GM21360 (cell line): ENCODE measurements around the gene SEMA3C.

ENCODE experiments used
- ATAC-seq: cut with Tn5 transposase; IDR thresholded peaks from one replicate; pipeline ENCODE4 v1.9.1; 2021; ENCODE audit warnings: mild to moderate bottlenecking, moderate library complexity; ENCODE audit not compliant: unreplicated experiment

SEMA3C gene

GRCh38 chr7:80785276-80785675 is 133.6 kb downstream of the SEMA3C start:
- no peak for ATAC-seq

GRCh38 chr7:80783678-80784327 is 135.0 kb downstream of the SEMA3C start:
- ATAC-seq, result no peak

GRCh38 chr7:80783186-80783677 is 135.6 kb downstream of the SEMA3C start:
- ATAC-seq, result no peak

- ATAC-seq, result no peak
Observed at GRCh38 chr7:80781561-80781979, 137.3 kb downstream of the SEMA3C start.

- no peak for ATAC-seq
Observed at GRCh38 chr7:80781146-80781545, 137.7 kb downstream of the SEMA3C start.

- no peak for ATAC-seq
Observed at GRCh38 chr7:80779456-80779855, 139.4 kb downstream of the SEMA3C start.

GRCh38 chr7:80775897-80776296 is 143.0 kb downstream of the SEMA3C start:
- ATAC-seq, result no peak

GRCh38 chr7:80775482-80775881 is 143.4 kb downstream of the SEMA3C start:
- no peak for ATAC-seq

- ATAC-seq, result no peak
Observed at GRCh38 chr7:80774843-80775242, 144.0 kb downstream of the SEMA3C start.

- no peak for ATAC-seq
Observed at GRCh38 chr7:80773787-80774508, 144.9 kb downstream of the SEMA3C start.

- ATAC-seq, result no peak
Observed at GRCh38 chr7:80772347-80772993, 146.4 kb downstream of the SEMA3C start.

GRCh38 chr7:80771523-80771922 is 147.3 kb downstream of the SEMA3C start:
- ATAC-seq, result no peak

GRCh38 chr7:80770675-80771081 is 148.2 kb downstream of the SEMA3C start:
- ATAC-seq, result peak; percentile 80

- no peak for ATAC-seq
Observed at GRCh38 chr7:80770061-80770460, 148.8 kb downstream of the SEMA3C start.

- no peak for ATAC-seq
Observed at GRCh38 chr7:80768756-80769155, 150.1 kb downstream of the SEMA3C start.

GRCh38 chr7:80767654-80768053 is 151.2 kb downstream of the SEMA3C start:
- ATAC-seq, result no peak

GRCh38 chr7:80766724-80767123 is 152.1 kb downstream of the SEMA3C start:
- ATAC-seq, result no peak

GRCh38 chr7:80764132-80764531 is 154.7 kb downstream of the SEMA3C start:
- no peak for ATAC-seq

GRCh38 chr7:80763704-80764103 is 155.1 kb downstream of the SEMA3C start:
- no peak for ATAC-seq

GRCh38 chr7:80763289-80763688 is 155.6 kb downstream of the SEMA3C start:
- no peak for ATAC-seq

GRCh38 chr7:80760292-80760691 is 158.6 kb downstream of the SEMA3C start:
- ATAC-seq, result no peak
